ENCODE data around the gene ZNF346.

GRCh38 chr5:177005619-177006264, 16.8 kb upstream of the ZNF346 start:
- TF ChIP-seq PRDM4 (tag by site-specific recombination; IDR thresholded peaks at IDR 0.05), result no peak
- no peak for TF ChIP-seq ZNF449 (tag by site-specific recombination; IDR thresholded peaks at IDR 0.05)
- 0 out of 2 replicates have a peak, but pooled peaks have one; percentile 35 for TF ChIP-seq CTCF (tag by site-specific recombination; IDR thresholded peaks at IDR 0.05)
- no peak for TF ChIP-seq MZF1 (tag by site-specific recombination; IDR thresholded peaks at IDR 0.05; ENCODE audit: borderline replicate concordance)
- TF ChIP-seq ZNF155 (tag by site-specific recombination; IDR thresholded peaks at IDR 0.05), result no peak
- TF ChIP-seq ZNF239 (tag by site-specific recombination; IDR thresholded peaks at IDR 0.05), result no peak
- TF ChIP-seq ZNF670 (tag by site-specific recombination; IDR thresholded peaks at IDR 0.05; ENCODE audit: low read depth), result no peak
- TF ChIP-seq ZNF274 (IDR thresholded peaks at IDR 0.05; ENCODE audit: low read length), result no peak
- TF ChIP-seq ZNF274 (tag by site-specific recombination; IDR thresholded peaks at IDR 0.05; ENCODE audit: borderline replicate concordance), result no peak
- TF ChIP-seq ZNF830 (tag by site-specific recombination; IDR thresholded peaks at IDR 0.05; ENCODE audit: low read depth), result no peak
- no peak for TF ChIP-seq ZSCAN18 (tag by site-specific recombination; IDR thresholded peaks at IDR 0.05)
- no peak for TF ChIP-seq ZNF140 (tag by site-specific recombination; IDR thresholded peaks at IDR 0.05)
- no peak for TF ChIP-seq SETDB1 (IDR thresholded peaks at IDR 0.05; ENCODE audit: insufficient read length, low read length)
- TF ChIP-seq ZBTB21 (tag by site-specific recombination; IDR thresholded peaks at IDR 0.05), result no peak
- TF ChIP-seq SP3 (tag by site-specific recombination; IDR thresholded peaks at IDR 0.05), result no peak

Measured in HEK293 (cell line).